Trophoblast cell (in vitro differentiated cells and primary cell): Measurements from ENCODE around the gene ATP1B3.
A peak's percentile ranks its signal among the peaks of the same experiment; 100 is the strongest.

Experiments
- DNase-seq, 2 donors: peaks; one replicate each; pipeline ENCODE4 v3.0.0-alpha.2; 2016
- H2AFZ ChIP-seq: 2 replicates; pipeline ENCODE4 v1.6.1; 2013; ENCODE audit warnings: low read length, moderate library complexity, mild to moderate bottlenecking; ENCODE audit not compliant: insufficient read depth, poor library complexity
- H2AK5ac ChIP-seq: 2 replicates; pipeline ENCODE4 v1.6.1; 2013; ENCODE audit warnings: mild to moderate bottlenecking, low read length
- H2BK120ac ChIP-seq: 2 replicates; pipeline ENCODE4 v1.6.1; 2013; ENCODE audit warnings: low read length, mild to moderate bottlenecking, moderate library complexity; ENCODE audit not compliant: insufficient read depth, poor library complexity
- H2BK12ac ChIP-seq: 2 replicates; pipeline ENCODE4 v1.6.1; 2013; ENCODE audit warnings: mild to moderate bottlenecking, low read length, moderate library complexity
- H2BK5ac ChIP-seq: 2 replicates; pipeline ENCODE4 v1.6.1; 2013; ENCODE audit warnings: low read length, low read depth, moderate library complexity, mild to moderate bottlenecking; ENCODE audit not compliant: poor library complexity
- H3K14ac ChIP-seq: 2 replicates; pipeline ENCODE4 v1.6.1; 2013; ENCODE audit warnings: mild to moderate bottlenecking, low read length
- H3K18ac ChIP-seq: 2 replicates; pipeline ENCODE4 v1.6.1; 2013; ENCODE audit warnings: mild to moderate bottlenecking, low read length
- H3K23ac ChIP-seq: 2 replicates; pipeline ENCODE4 v1.6.1; 2013; ENCODE audit warnings: low read length
- H3K27ac ChIP-seq: 2 replicates; pipeline ENCODE4 v1.5.1; 2013; ENCODE audit warnings: low read depth, mild to moderate bottlenecking, inconsistent platforms, low read length, moderate library complexity
- H3K27me3 ChIP-seq: 2 replicates; pipeline ENCODE4 v1.6.1; 2013; ENCODE audit warnings: inconsistent platforms, mild to moderate bottlenecking, low read length, moderate library complexity; ENCODE audit not compliant: insufficient read depth
- H3K36me3 ChIP-seq, 2 experiments: 1 replicate in 1 of 2; 2 replicates in 1 of 2; pipeline ENCODE4 v1.6.1; 2013; ENCODE audit warnings: low read length in 2 of 2, mild to moderate bottlenecking in 2 of 2, moderate library complexity in 1 of 2; ENCODE audit not compliant: insufficient read depth in 2 of 2, control insufficient read depth in 1 of 2
- H3K4ac ChIP-seq: 2 replicates; pipeline ENCODE4 v1.6.1; 2013; ENCODE audit warnings: low read depth, mild to moderate bottlenecking, low read length, moderate library complexity
- H3K4me1 ChIP-seq, 2 experiments: 1 replicate in 1 of 2; 2 replicates in 1 of 2; pipeline ENCODE4 v1.6.1; 2013; ENCODE audit warnings: low read length in 2 of 2, mild to moderate bottlenecking in 2 of 2, moderate library complexity in 1 of 2; ENCODE audit not compliant: insufficient read depth in 2 of 2, control insufficient read depth in 1 of 2
- H3K4me2 ChIP-seq: 2 replicates; pipeline ENCODE4 v1.6.1; 2013; ENCODE audit warnings: inconsistent platforms, mild to moderate bottlenecking, low read length, moderate library complexity
- H3K4me3 ChIP-seq: 2 replicates; pipeline ENCODE4 v1.5.1; 2013; ENCODE audit warnings: mild to moderate bottlenecking, low read depth, low read length, inconsistent platforms
- H3K79me1 ChIP-seq: one replicate; pipeline ENCODE4 v1.6.1; 2013; ENCODE audit warnings: low read length
- H3K79me2 ChIP-seq: 2 replicates; pipeline ENCODE4 v1.6.1; 2013; ENCODE audit warnings: low read length, mild to moderate bottlenecking; ENCODE audit not compliant: control insufficient read depth, insufficient read depth, poor library complexity
- H3K9ac ChIP-seq: 2 replicates; pipeline ENCODE4 v1.6.1; 2013; ENCODE audit warnings: mild to moderate bottlenecking, low read length
- H3K9me3 ChIP-seq: 2 replicates; pipeline ENCODE4 v1.6.1; 2013; ENCODE audit warnings: low read depth, mild to moderate bottlenecking, control low read depth, inconsistent platforms, low read length; ENCODE audit not compliant: insufficient read depth
- H4K12ac ChIP-seq: 2 replicates; pipeline ENCODE4 v1.6.1; 2013; ENCODE audit warnings: low read depth, mild to moderate bottlenecking, low read length, moderate library complexity
- H4K8ac ChIP-seq: 2 replicates; pipeline ENCODE4 v1.6.1; 2013; ENCODE audit warnings: low read depth, mild to moderate bottlenecking, low read length, moderate library complexity
- H4K91ac ChIP-seq: one replicate; pipeline ENCODE4 v1.6.1; 2013; ENCODE audit warnings: low read depth, mild to moderate bottlenecking, low read length, moderate library complexity
- WGBS: extraction: QIAGEN DNeasy Blood & Tissue Kit; methylation state at CpG from one replicate; pipeline ENCODE4 v1.1.7; 2013; ENCODE audit warnings: missing lambda C conversion rate; ENCODE audit not compliant: insufficient read length, insufficient coverage; ENCODE audit errors: extremely low coverage; 5-methylcytosine and 5-hydroxymethylcytosine counted together

Gene ATP1B3

GRCh38 chr3:141894524-141895176 lies 18.2 kb downstream of the ATP1B3 start:
- Histone ChIP-seq H3K9ac (no peak overlapping the region), H3K4me2 (no peak overlapping the region), H3K18ac (no peak overlapping the region), H3K14ac (no peak overlapping the region), H4K91ac (no peak overlapping the region), H2BK5ac (no peak overlapping the region), H3K4me3 (no peak overlapping the region), H3K79me1 (no peaks in the 10 kb centered on the region), H3K27me3 (no peaks in the 10 kb centered on the region), H3K23ac (no peak overlapping the region), H3K9me3 (no peaks in the 10 kb centered on the region), H2BK120ac (no peak overlapping the region), H4K12ac (no peak overlapping the region), H2AFZ (no peak overlapping the region), H3K4me1 (no peaks in the 10 kb centered on the region), H4K8ac (no peak overlapping the region), H2BK12ac (no peak overlapping the region), H3K4ac (no peak overlapping the region), H3K79me2 (peaks cover 2% of the 10 kb centered on the region), H3K27ac (no peak overlapping the region), H2AK5ac (no peak overlapping the region), H3K36me3 (peaks cover 2 to 4% of the 10 kb centered on the region in 2 experiments)
- no CpG with 5 or more reads among the region's 5 CpGs for WGBS
- peak; percentile 73 to 92 for DNase-seq

GRCh38 chr3:141895731-141896130 lies 19.3 kb downstream of the ATP1B3 start:
- Histone ChIP-seq H2BK120ac (no peak overlapping the region), H3K27ac (no peak overlapping the region), H3K23ac (no peak overlapping the region), H3K79me2 (peaks cover 4% of the 10 kb centered on the region), H3K18ac (no peak overlapping the region), H3K9me3 (no peaks in the 10 kb centered on the region), H3K79me1 (no peaks in the 10 kb centered on the region), H2BK12ac (no peak overlapping the region), H4K8ac (no peak overlapping the region), H3K27me3 (no peaks in the 10 kb centered on the region), H2AK5ac (no peak overlapping the region), H4K91ac (no peak overlapping the region), H4K12ac (no peak overlapping the region), H3K36me3 (peaks cover 8 to 11% of the 10 kb centered on the region in 2 experiments), H2BK5ac (no peak overlapping the region), H3K4me1 (no peaks in the 10 kb centered on the region), H3K14ac (no peak overlapping the region), H3K4me2 (no peak overlapping the region), H3K4ac (peak overlapping the region; percentile 75), H2AFZ (no peak overlapping the region), H3K9ac (no peak overlapping the region), H3K4me3 (no peak overlapping the region)
- DNase-seq: no peak
- WGBS: no CpG with 5 or more reads among the region's 3 CpGs

GRCh38 chr3:141898908-141899307 lies 22.5 kb downstream of the ATP1B3 start:
- H3K27me3 ChIP-seq: no peaks in the 10 kb centered on the region
- no peak overlapping the region for H3K14ac ChIP-seq
- H3K4me1 ChIP-seq: no peaks in the 10 kb centered on the region
- no peak overlapping the region for H4K91ac ChIP-seq
- H2BK5ac ChIP-seq: no peak overlapping the region
- H3K79me1 ChIP-seq: no peaks in the 10 kb centered on the region
- H2AFZ ChIP-seq: no peak overlapping the region
- no peaks in the 10 kb centered on the region for H3K9me3 ChIP-seq
- H3K27ac ChIP-seq: no peak overlapping the region
- no peak overlapping the region for H3K18ac ChIP-seq
- no peak overlapping the region for H2BK12ac ChIP-seq
- H3K9ac ChIP-seq: no peak overlapping the region
- no peak overlapping the region for H4K8ac ChIP-seq
- no peak overlapping the region for H2BK120ac ChIP-seq
- no peak overlapping the region for H3K4me2 ChIP-seq
- no peak overlapping the region for H2AK5ac ChIP-seq
- no peak overlapping the region for H3K4me3 ChIP-seq
- DNase-seq: no peak
- no CpG with 5 or more reads among the region's 1 CpG for WGBS
- H3K23ac ChIP-seq: no peak overlapping the region
- peaks cover 4% of the 10 kb centered on the region for H3K79me2 ChIP-seq
- H3K36me3 ChIP-seq: peaks cover 9 to 14% of the 10 kb centered on the region in 2 experiments
- no peak overlapping the region for H4K12ac ChIP-seq
- no peak overlapping the region for H3K4ac ChIP-seq

- Histone ChIP-seq H4K12ac (no peak overlapping the region), H3K79me1 (no peaks in the 10 kb centered on the region), H3K79me2 (peaks cover 4% of the 10 kb centered on the region), H2AFZ (no peak overlapping the region), H3K23ac (no peak overlapping the region), H4K8ac (no peak overlapping the region), H3K18ac (peak overlapping the region; percentile 59), H2AK5ac (no peak overlapping the region), H3K27ac (no peak overlapping the region), H3K4ac (peak overlapping the region; percentile 8), H3K27me3 (no peaks in the 10 kb centered on the region), H3K4me2 (no peak overlapping the region), H2BK12ac (no peak overlapping the region), H3K14ac (no peak overlapping the region), H2BK120ac (no peak overlapping the region), H3K36me3 (peaks cover 9 to 14% of the 10 kb centered on the region in 2 experiments), H3K9ac (no peak overlapping the region), H3K4me1 (no peaks in the 10 kb centered on the region), H4K91ac (no peak overlapping the region), H3K4me3 (no peak overlapping the region), H2BK5ac (no peak overlapping the region), H3K9me3 (no peaks in the 10 kb centered on the region)
- WGBS: no CpG with 5 or more reads among the region's 3 CpGs
- DNase-seq: no peak
These were observed 23.9 kb downstream of the ATP1B3 start for GRCh38 chr3:141900343-141900742.
